ENCODE results near the gene SYTL4. TPM values are rescaled to one million over a fixed set of nuclear protein-coding genes. Genes with fewer than 3 reads are reported as not detected.

Gene SYTL4
- total and polyA plus RNA-seq, 2 of the 13 experiments (the other 11 are each of a cell fraction or from before 2014, with no cell fraction given) = 0.41 to 0.73 TPM

DNA sequence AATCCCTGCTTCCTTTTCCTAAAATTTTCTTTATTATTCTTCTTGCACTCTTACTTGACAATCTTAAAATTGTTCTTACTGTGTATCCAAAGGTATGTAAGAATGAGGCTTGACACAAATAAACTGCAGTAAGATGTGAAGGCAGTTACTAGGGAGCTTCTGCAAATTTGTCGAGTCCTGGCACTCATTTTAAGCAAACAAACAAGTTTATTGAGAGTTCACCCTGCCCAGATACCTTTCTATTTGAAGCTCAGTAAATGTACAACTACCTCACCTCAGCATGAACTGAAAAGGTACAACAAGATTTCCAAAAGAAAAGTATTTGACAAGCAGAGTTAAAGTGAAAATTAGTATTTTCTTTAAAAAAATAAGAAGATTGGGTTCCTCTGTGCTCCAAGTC, 13.3 kb upstream of the SYTL4 start:
- no peak overlapping the region for H3K9ac ChIP-seq (ENCODE audit: insufficient read depth, low read depth, low read length)
- ATAC-seq (no peak), DNase-seq (ENCODE audit: low spot score) (no peak), FAIRE-seq (no peak)
- no peak overlapping the region for H3K27ac ChIP-seq (ENCODE audit: extremely low read length, insufficient read depth, low read length)
- 0% methylated on average over 1 of the region's 1 CpG for WGBS (ENCODE audit: low lambda C conversion rate)
- TF ChIP-seq ZBTB8A (CRISPR knock-in tag; IDR thresholded peaks at IDR 0.05; ENCODE audit: borderline replicate concordance, low read depth) = no peak
- TF ChIP-seq HCFC1 (IDR thresholded peaks at IDR 0.05; ENCODE audit: low read depth, low read length) = no peak
- TF ChIP-seq BHLHE40 (IDR thresholded peaks at IDR 0.05; ENCODE audit: low read length) = no peak
- TF ChIP-seq HDAC2 (CRISPR knock-in tag; IDR thresholded peaks at IDR 0.05) = no peak
- TF ChIP-seq, protein P1, sequence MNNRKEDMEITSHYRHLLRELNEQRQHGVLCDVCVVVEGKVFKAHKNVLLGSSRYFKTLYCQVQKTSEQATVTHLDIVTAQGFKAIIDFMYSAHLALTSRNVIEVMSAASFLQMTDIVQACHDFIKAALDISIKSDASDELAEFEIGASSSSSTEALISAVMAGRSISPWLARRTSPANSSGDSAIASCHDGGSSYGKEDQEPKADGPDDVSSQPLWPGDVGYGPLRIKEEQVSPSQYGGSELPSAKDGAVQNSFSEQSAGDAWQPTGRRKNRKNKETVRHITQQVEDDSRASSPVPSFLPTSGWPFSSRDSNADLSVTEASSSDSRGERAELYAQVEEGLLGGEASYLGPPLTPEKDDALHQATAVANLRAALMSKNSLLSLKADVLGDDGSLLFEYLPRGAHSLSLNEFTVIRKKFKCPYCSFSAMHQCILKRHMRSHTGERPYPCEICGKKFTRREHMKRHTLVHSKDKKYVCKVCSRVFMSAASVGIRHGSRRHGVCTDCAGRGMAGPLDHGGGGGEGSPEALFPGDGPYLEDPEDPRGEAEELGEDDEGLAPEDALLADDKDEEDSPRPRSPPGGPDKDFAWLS (CRISPR knock-in tag; IDR thresholded peaks at IDR 0.05; ENCODE audit: borderline replicate concordance) = no peak
- TF ChIP-seq SNRNP70 (IDR thresholded peaks at IDR 0.05; ENCODE audit: low read depth, low read length) = no peak
- TF ChIP-seq, protein P2, sequence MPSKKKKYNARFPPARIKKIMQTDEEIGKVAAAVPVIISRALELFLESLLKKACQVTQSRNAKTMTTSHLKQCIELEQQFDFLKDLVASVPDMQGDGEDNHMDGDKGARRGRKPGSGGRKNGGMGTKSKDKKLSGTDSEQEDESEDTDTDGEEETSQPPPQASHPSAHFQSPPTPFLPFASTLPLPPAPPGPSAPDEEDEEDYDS (CRISPR knock-in tag; IDR thresholded peaks at IDR 0.05) = no peak
- TF ChIP-seq NFIC (IDR thresholded peaks at IDR 0.05; ENCODE audit: low read length) = no peak
- TF ChIP-seq, protein P3, sequence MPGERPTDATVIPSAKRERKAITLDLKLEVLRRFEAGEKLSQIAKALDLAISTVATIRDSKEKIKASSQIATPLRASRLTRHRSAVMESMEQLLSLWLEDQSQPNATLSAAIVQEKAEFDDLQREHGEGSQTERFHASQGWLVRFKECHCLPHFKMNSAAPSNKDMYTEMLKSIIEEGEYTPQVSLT (CRISPR knock-in tag; IDR thresholded peaks at IDR 0.05; ENCODE audit: borderline replicate concordance, low read depth) = no peak
- TF ChIP-seq ZNF101 (CRISPR knock-in tag; IDR thresholded peaks at IDR 0.05; ENCODE audit: borderline replicate concordance, low read depth) = no peak
- no peak for TF ChIP-seq SP1 (IDR thresholded peaks at IDR 0.05)
- TF ChIP-seq SP1 (CRISPR knock-in tag; IDR thresholded peaks at IDR 0.05) = no peak
- TF ChIP-seq ZNF253 (CRISPR knock-in tag; IDR thresholded peaks at IDR 0.05; ENCODE audit: borderline replicate concordance) = no peak
- no peak for TF ChIP-seq ZNF274 (CRISPR knock-in tag; IDR thresholded peaks at IDR 0.05)
- no peak for TF ChIP-seq ZNF839 (CRISPR knock-in tag; IDR thresholded peaks at IDR 0.05; ENCODE audit: borderline replicate concordance)
- no peak for TF ChIP-seq SRSF1 (optimal IDR thresholded peaks at IDR 0.05; ENCODE audit: low read depth, low read length)
- no peak for TF ChIP-seq CREB1 (IDR thresholded peaks at IDR 0.05)
- TF ChIP-seq CREB1 (CRISPR knock-in tag; IDR thresholded peaks at IDR 0.05) = no peak
- TF ChIP-seq, protein P4, sequence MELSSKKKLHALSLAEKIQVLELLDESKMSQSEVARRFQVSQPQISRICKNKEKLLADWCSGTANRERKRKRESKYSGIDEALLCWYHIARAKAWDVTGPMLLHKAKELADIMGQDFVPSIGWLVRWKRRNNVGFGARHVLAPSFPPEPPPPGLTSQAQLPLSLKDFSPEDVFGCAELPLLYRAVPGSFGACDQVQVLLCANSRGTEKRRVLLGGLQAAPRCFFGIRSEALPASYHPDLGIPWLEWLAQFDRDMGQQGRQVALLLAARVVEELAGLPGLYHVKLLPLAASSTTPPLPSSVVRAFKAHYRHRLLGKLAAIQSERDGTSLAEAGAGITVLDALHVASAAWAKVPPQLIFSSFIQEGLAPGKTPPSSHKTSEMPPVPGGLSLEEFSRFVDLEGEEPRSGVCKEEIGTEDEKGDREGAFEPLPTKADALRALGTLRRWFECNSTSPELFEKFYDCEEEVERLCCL (CRISPR knock-in tag; IDR thresholded peaks at IDR 0.05; ENCODE audit: borderline replicate concordance) = no peak
- TF ChIP-seq RFX1 (IDR thresholded peaks at IDR 0.05) = no peak
- ChIA-PET CTCF (ENCODE audit: low intra/inter-chr PET ratio, low total read pairs) (no interaction called here), POLR2A (no interaction called here)
- H3K36me3 ChIP-seq (replicated peaks in 1 of 2; ENCODE audit: control insufficient read depth in 1 of 2, insufficient read depth in 2 of 2, low read length in 2 of 2) = no peaks in the 10 kb centered on the region
- H3K79me2 ChIP-seq (ENCODE audit: insufficient read depth, low read length) = no peaks in the 10 kb centered on the region
- H3K9me3 ChIP-seq (ENCODE audit: low read length) = no peaks in the 10 kb centered on the region
- H3K4me1 ChIP-seq (ENCODE audit: insufficient read depth, low read length) = peaks cover 20% of the 10 kb centered on the region
- in situ Hi-C loops (cut with HindIII; ENCODE audit: extremely low pct_ligation_motif_present, low pct_unique_long_range_greater_than_20kb) = no loop called here
- BruUV-seq (replicated peaks) = no TSS peak
- no peaks in the 10 kb centered on the region for H3K27me3 ChIP-seq (ENCODE audit: control insufficient read depth in 1 of 2, insufficient read depth in 2 of 2, low read length in 2 of 2)
- H3K4me3 ChIP-seq (replicated peaks in 1 of 3; ENCODE audit: insufficient read depth in 1 of 3, low read depth in 2 of 3, low read length in 3 of 3) = no peak overlapping the region
- intact Hi-C loops (cut with micrococcal nuclease; ENCODE audit: unreplicated experiment) = no loop called here
- H4K20me1 ChIP-seq (ENCODE audit: insufficient read depth, low read length) = no peaks in the 10 kb centered on the region
- no peak overlapping the region for H2AFZ ChIP-seq (ENCODE audit: low read length)
- no peak overlapping the region for H3K4me2 ChIP-seq (ENCODE audit: low read depth, low read length)

Data from HepG2 (cell line).